GM06990 (cell line): Measurements from ENCODE around the gene MRPL44.
"Not testable (repeated sequence)": the region's sequence is repeated elsewhere in the genome, so short reads cannot be mapped to it uniquely, and the experiment has no call there.

ENCODE experiments used
- DNase-seq: peaks from one replicate; pipeline ENCODE4 v3.0.0-alpha.2; 2011; ENCODE audit not compliant: insufficient read length; ENCODE audit errors: extremely low read depth
- H3K27me3 ChIP-seq: replicated peaks from 2 replicates; pipeline ENCODE4 v1.6.0; 2011; ENCODE audit warnings: low read length; ENCODE audit not compliant: control insufficient read depth, insufficient read depth
- H3K36me3 ChIP-seq: 2 replicates; pipeline ENCODE4 v1.5.1; 2011; ENCODE audit warnings: low read length; ENCODE audit not compliant: control insufficient read depth, insufficient read depth
- H3K4me3 ChIP-seq: replicated peaks from 2 replicates; pipeline ENCODE4 v1.5.1; 2011; ENCODE audit warnings: low read depth, mild to moderate bottlenecking, control low read depth, low read length
- CTCF ChIP-seq: IDR thresholded peaks from 2 replicates; pipeline ENCODE4 v1.5.1; 2011; ENCODE audit warnings: low read length, control low read depth, mild to moderate bottlenecking, inconsistent platforms; ENCODE audit not compliant: insufficient read depth, poor library complexity, severe bottlenecking

Gene MRPL44

GRCh38 chr2:223996391-223996790 is 39.1 kb downstream of the MRPL44 start:
- no peaks in the 10 kb centered on the region for H3K36me3 ChIP-seq
- no peaks in the 10 kb centered on the region for H3K27me3 ChIP-seq
- H3K4me3 ChIP-seq: no peak overlapping the region
- DNase-seq: no peak
- no peak for TF ChIP-seq CTCF

DNA sequence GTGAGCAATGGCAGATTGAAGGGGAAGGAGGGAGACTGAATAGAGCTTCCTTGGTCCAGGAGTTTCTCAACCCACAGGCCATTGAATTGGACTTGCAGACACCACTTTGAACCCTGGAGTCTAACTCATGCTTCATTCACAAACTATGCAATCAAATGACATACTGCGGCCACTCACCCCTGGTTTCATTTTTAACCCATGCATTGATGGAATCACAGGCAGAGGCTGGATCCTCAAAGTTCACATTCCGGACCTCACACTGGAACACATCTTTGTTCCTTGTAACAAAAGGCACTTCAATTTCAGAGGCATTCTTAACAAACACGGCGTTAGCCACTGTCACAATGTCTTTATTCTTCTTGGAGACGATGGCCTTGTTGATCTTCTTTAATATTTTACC is 40.7 kb downstream of the MRPL44 start:
- Histone ChIP-seq H3K36me3 (no peaks in the 10 kb centered on the region), H3K4me3 (no peak overlapping the region), H3K27me3 (no peaks in the 10 kb centered on the region)
- DNase-seq: no peak
- TF ChIP-seq CTCF: no peak

- H3K36me3 ChIP-seq: no peaks in the 10 kb centered on the region
- no peaks in the 10 kb centered on the region for H3K27me3 ChIP-seq
- DNase-seq: no peak
- H3K4me3 ChIP-seq: no peak overlapping the region
- no peak for TF ChIP-seq CTCF
Measured at GRCh38 chr2:223998948-223999347, 41.7 kb downstream of the MRPL44 start.

GRCh38 chr2:223999862-224000261 is 42.6 kb downstream of the MRPL44 start:
- no peak overlapping the region for H3K4me3 ChIP-seq
- TF ChIP-seq CTCF: no peak
- no peaks in the 10 kb centered on the region for H3K27me3 ChIP-seq
- no peak for DNase-seq
- H3K36me3 ChIP-seq: no peaks in the 10 kb centered on the region

- not testable (repeated sequence) for DNase-seq, H3K27me3 ChIP-seq, H3K36me3 ChIP-seq, H3K4me3 ChIP-seq
Measured at GRCh38 chr2:224000662-224001061, 43.4 kb downstream of the MRPL44 start.

- DNase-seq: no peak
Measured at GRCh38 chr2:224004105-224004695, 46.9 kb downstream of the MRPL44 start.

More at GRCh38 chr2:224004105-224004695, 46.9 kb downstream of the MRPL44 start:
- H3K27me3 ChIP-seq: no peaks in the 10 kb centered on the region; the same call in 1 of the 2 replicates
- no peak overlapping the region for H3K4me3 ChIP-seq
- no peaks in the 10 kb centered on the region for H3K36me3 ChIP-seq
- TF ChIP-seq CTCF: no peak
